Adrenal gland (tissue), 5 donors: Measurements from ENCODE around the gene NINL.

Source experiments
- CTCF ChIP-seq, 6 experiments: fragments of 450-650 bp in 4 of 6; fragments of 200-600 bp in 2 of 6; sonication (generic) in 1 of 6; IDR thresholded peaks; 1 replicate in 5 of 6; 2 replicates in 1 of 6; pipeline versions ENCODE4 v1.5.1 to v1.8.0; 2016 to 2021; ENCODE audit warnings: antibody characterized with exemption in 6 of 6, mild to moderate bottlenecking in 2 of 6, moderate library complexity in 1 of 6
- POLR2A ChIP-seq, 2 donors: fragments of 450-650 bp; IDR thresholded peaks; one replicate each; pipeline ENCODE4 v1.6.1; 2017; ENCODE audit warnings: antibody characterized with exemption in 2 of 2, mild to moderate bottlenecking in 2 of 2, moderate library complexity in 1 of 2
- donor health status: DM: no; HTN: no; CAD: no.

GRCh38 chr20:25626779-25627178 is 41.4 kb upstream of the NINL start:
- TF ChIP-seq CTCF (IDR thresholded peaks at IDR 0.05) (no peak), POLR2A (IDR thresholded peaks at IDR 0.05) (no peak)
